GM15510 (cell line): ENCODE data around the gene SIPA1.
A peak's percentile ranks its signal among the peaks of the same experiment; 100 is the strongest.

Experiments used
- POLR2A ChIP-seq: IDR thresholded peaks from 3 replicates; pipeline ENCODE4 v1.6.1; 2011; ENCODE audit warnings: borderline replicate concordance; ENCODE audit not compliant: insufficient read length; ENCODE audit errors: extremely low read depth

Gene SIPA1, protein sequence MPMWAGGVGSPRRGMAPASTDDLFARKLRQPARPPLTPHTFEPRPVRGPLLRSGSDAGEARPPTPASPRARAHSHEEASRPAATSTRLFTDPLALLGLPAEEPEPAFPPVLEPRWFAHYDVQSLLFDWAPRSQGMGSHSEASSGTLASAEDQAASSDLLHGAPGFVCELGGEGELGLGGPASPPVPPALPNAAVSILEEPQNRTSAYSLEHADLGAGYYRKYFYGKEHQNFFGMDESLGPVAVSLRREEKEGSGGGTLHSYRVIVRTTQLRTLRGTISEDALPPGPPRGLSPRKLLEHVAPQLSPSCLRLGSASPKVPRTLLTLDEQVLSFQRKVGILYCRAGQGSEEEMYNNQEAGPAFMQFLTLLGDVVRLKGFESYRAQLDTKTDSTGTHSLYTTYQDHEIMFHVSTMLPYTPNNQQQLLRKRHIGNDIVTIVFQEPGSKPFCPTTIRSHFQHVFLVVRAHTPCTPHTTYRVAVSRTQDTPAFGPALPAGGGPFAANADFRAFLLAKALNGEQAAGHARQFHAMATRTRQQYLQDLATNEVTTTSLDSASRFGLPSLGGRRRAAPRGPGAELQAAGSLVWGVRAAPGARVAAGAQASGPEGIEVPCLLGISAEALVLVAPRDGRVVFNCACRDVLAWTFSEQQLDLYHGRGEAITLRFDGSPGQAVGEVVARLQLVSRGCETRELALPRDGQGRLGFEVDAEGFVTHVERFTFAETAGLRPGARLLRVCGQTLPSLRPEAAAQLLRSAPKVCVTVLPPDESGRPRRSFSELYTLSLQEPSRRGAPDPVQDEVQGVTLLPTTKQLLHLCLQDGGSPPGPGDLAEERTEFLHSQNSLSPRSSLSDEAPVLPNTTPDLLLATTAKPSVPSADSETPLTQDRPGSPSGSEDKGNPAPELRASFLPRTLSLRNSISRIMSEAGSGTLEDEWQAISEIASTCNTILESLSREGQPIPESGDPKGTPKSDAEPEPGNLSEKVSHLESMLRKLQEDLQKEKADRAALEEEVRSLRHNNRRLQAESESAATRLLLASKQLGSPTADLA

DNA sequence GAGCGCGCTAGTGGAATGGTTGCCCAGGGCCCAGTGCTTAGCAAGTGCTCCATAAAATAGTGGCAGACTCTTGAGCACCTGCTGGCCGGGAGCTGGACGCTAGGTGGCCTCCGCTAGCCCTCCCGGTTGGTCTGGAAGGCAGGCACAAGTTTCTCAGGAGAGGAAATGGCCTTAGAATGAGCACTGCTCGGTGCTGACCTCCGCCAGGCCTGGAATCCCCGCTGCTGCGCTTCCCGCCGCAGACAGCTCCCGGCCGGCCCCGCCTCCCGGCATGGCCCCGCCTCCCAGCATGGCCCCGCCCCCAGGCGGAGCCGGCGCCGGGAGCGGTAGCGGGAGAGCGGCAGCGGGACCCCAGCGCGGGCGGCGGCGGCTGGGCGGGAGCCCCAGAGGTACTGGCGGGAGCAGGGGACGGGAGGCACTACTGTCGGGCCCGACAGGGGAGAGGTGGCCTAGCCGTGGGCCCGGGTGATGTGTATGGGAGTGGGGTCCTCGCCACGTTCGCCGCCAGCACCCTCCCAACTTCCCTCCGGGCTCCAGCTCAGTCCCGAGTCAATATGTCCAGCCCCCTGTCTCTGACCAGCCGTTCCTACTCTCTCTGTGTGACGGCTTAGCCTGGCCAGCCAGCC is at the start of gene SIPA1:
Gene SIPA1 (plus strand): TSS at position 308 of the 626 bp plus-strand sequence. CDS start 2,821 bp downstream, outside the sequence.
- TF ChIP-seq POLR2A, result peak; percentile 69

DNA sequence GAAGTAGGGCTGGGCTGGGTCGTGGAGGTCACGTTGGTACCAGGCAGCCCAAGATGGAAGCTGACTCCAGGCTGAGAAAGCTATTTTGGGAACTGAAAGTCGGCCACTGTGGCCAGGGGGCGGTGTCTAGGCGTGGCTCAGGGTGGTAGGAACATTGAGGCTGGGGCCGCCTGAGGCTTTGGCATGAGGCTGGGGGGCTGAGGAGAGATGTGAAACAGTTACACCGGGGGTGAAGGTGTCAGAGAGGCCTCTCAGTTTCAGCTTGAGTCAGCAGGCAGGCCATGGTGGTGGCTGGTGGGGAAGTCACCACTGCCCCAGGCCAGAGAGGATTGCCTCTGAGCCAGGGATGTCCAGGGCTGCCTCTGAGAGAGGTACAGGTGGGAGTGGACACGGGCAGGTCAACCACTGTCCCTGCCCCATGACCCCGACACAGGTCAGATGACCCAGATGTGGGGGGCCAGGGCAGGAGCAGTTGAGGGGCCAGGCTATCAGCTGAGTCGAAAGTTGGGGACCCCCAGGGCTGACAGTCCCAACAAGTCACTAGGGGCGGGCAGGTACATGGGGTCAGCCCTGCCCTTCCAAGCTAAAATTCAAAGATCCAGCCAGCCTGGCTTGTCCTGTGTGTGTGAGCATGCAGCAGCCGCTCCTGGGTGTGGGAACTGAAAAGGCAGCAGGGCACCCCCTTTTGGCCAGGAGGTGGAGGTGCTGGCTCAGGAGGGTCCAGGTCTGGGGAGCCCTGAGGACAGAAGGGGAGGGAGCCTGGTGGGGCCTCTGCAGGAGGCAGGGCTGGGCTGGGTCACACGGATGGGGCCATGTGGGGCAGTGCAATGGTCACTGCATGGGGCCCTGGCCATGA is 49.5 kb upstream of the SIPA1 start:
- no peak for TF ChIP-seq POLR2A

DNA sequence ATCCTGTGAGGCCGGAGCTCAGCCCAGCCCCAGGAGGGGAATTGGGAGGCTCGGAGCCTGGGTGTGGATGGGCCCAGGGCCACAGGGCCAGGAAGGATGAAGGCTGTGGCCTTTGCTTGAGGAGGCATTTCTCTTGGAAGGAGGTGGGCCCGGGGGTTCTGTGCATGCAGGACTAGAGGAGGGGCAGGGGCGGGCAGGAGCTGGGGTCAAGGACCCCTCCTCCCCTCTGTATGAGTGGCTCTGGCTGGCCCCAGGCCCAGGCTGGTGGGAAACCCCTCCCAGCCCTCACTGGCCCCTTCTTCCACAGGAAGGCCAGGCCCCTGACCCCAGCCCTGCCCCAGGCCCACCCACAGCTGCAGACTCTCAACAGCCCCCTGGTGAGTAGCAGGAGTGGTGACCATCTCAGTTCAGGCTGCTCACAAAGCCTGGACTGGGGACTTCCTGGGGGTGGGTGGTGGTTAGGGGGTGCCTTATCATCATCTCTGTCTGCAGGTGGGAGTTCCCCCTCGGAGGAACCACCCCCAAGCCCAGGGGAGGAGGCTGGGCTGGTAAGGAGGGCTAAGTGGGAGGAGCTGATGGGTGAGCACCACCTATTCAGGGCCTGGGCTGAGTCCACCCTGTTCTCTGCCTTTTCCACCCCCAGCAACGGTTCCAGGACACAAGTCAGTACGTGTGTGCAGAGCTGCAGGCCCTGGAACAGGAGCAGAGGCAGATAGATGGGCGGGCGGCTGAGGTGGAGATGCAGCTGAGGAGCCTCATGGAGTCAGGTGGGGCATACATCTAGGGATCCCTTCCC is 48.3 kb upstream of the SIPA1 start:
- no peak for TF ChIP-seq POLR2A

DNA sequence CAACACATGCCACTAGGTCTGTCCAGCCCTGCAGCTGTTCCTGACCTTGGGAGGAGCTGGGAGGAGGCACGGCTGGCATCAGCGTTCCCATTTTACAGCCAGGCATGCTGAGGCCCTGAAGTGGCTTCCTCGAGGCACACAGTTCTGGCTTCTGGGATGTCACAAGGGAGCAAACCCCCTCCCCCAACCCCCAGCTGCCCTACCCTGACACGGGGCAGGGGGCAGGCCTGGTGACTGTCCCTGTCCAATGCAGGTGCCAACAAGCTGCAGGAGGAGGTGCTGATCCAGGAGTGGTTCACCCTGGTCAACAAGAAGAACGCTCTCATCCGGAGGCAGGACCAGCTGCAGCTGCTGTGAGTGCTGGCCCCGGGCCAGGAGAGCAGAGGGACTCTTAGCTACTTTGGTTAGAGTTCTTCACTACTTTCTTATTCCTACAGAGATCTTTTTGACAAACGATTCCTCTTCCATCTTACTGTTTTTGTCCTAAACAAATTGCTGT is 47.6 kb upstream of the SIPA1 start:
- TF ChIP-seq POLR2A, result no peak

DNA sequence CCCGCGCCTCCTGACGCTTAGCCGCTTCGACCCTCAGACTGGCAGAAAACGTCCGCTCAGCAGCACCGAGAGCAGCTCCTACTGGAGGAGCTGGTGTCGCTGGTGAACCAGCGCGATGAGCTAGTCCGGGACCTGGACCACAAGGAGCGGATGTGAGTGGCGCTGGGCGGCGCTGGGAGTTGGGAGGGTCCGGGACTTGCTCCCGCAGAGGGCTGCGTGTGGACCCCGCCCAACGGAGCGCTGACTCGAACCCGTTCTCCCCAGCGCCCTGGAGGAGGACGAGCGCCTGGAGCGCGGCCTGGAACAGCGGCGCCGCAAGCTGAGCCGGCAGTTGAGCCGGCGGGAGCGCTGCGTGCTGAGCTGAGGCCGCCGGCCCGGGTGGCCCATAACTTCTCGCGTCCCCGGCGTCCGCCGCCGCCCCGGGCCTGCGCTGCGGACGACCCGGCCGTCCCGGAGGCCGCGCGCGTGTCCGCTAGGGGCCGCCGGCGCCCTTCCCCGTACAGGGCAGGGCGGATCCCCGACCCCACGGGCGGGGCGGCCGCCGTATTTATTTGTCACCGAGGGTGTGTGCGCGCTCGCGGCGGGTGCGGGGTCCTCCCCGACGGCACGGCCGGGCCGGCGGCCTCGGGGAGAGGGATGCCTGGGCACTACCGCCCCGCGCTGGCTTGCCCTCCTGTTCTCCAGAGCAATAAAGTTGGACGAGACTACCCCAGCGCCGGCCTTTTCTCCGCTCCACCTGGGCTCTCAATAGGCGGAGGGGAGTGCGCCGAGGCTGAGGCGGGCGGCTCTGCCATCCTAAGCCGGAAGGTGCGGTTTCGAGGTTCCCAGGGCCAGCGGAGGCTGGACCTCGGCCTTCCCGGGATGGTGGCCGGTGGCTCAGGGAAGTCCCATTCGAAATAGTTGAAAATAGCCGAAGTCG is 45.7 kb upstream of the SIPA1 start:
- TF ChIP-seq POLR2A, result no peak

DNA sequence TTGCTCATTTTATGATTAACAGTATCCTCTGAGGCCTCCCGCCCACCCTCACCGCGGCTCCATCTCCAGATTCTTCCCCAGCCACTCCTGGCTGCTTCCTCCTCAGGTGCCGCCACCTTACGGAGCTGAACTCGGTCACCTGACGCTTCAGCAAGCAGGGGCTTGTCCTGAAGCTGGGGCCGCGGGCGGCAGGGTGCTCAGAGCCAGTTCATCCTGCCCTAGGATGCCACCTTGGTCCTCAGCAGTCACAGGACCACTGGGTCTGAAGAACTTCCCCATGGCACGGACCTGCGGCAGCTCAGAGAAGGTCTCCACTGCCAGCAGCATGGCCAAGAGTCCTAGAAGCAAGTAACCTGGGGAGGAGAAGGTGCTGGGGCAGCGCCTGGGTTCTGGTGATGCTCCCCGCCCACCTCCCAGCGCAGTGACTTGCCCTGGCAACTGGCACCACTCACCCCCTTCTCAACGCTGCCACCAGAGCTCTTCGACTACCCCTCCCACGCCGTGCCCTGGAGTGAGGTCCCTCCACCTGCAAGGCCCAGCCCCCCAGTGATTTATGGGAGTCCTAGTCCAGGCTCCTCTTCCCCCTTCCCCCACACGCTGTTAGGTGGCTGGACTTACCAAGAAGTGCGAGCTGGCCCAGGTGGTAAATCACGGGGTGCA is 44.9 kb upstream of the SIPA1 start:
- TF ChIP-seq POLR2A, result no peak

DNA sequence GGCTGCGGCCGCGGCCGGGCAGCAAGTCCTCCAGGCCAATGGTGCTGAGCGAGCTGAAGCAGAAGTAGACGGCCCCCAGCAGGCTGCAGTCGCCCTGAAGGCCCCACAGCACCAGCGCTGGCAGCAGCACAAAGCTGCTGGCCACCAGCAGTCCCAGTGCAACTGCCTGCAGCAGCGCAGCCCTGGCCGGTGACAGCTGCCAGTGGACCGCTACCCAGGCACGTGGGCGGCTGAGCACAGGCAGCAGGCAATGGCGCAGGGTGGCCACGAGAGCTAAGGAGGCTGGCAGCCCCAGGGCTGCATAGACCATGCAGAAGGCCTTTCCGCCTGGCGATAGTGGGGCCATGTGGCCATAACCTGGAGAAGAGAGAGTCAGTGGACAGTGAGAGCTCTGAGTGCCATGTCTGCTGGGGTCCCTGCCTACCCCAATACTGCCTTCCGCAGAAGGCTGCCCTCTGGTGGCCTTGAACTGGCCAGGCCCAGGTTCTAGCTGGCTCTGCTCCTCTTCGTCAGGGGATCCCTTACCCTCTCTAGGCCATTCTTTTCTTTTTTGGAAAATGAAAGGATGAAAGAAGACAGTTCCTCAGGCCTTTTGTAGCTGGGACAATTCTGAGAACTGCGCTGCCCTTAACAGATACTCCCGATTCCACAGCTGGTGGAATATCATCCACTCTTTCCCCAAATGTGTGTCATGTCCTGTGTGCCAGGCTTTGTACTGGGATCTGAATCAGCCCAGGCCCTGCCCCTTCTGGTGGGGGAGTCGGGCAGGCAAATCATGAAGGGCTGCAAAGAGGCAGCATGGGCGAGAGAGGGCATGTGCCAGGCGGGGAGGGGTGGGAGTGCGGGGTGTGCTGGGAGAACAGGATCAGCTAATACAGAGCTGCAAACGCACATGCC is 44.1 kb upstream of the SIPA1 start:
- no peak for TF ChIP-seq POLR2A

DNA sequence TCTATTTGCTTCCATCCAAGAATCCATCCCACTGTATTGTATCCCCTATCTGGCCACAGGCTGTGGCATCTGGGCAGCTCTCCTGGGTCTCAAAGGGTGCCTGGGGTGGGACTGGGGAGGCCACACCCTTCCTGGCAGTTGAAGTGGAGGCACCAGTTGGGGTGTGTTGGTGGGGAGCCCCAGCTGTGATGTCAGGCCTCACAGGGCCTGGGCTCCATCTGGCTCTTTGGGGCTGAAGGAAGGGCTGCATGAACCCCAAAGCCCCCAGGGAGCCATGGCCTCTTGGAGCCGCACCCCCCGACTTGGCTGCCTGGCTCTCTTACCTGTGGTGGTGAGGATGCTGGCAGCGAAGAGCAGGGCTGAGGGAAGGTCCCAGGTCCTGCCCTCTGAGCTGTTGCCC is 42.8 kb upstream of the SIPA1 start:
- TF ChIP-seq POLR2A, result no peak

DNA sequence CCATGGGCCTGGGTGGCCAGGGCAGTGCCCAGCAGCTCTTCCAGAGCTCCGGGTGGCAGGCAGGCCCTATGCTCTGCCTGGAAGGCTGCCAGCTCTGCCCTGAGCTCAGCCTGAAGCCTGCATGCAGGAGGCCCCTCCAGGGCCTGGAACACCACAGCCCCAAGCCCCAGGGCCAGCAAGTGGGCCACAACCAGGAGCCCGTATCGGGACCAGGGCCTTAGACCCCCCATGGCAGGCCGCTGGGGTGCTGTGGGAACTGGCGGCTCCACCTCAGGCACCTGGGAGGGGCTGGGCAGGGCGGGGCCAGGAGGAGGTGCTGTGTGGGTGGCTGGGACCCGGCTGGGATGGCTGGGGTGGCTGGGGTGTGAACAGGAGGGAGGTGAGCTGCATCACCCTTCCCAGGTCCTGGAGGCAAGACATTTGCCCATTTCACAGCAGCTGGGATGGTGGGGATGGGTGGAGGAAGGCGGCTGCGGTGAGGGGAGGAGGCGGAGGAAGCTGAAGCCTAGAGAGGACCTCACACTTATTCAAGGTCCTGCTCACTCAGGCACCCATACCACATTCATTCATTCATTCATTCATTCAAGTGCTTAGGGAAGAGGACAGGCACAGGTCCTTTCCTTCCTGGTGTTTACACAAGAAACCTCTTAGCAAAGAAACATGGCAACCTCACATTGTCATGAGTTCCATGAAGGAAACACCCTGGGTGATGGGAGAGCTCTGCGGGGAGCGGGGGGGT is 42.2 kb upstream of the SIPA1 start, which contains the start of gene KCNK7:
Gene KCNK7 (minus strand): TSS at position 258 of the 739 bp plus-strand sequence. CDS start 28 bp downstream, at position 230.
- no peak for TF ChIP-seq POLR2A

DNA sequence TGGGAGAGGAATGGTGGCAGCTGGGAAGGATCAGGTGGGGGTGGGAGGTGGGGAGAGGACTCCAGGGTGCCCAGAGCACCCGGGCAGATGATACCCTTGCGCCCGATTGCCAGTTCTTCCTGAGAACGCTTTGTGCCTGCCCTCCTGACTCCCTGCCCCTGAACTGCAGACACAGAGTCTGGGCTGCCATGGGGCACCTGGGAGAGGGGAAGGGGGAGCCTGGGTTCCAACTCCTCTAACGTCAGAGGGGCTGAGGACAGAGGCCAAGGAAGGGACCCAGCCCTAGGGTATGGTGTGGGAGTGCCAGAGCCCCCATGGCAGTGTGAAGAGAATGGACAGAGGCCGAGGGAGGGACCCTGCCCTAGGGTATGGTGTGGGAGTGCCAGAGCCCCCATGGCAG is 41.4 kb upstream of the SIPA1 start:
- TF ChIP-seq POLR2A, result no peak
